HK-2 (cell line): Measurements from ENCODE around the gene NCAM1.

Experiments
- DNase-seq: peaks from one replicate; pipeline ENCODE4 v3.0.0-alpha.2; 2018; ENCODE audit not compliant: unreplicated experiment

The NCAM1 gene

GRCh38 chr11:113251281-113251680, 290.1 kb downstream of the NCAM1 start:
- no peak for DNase-seq

DNA sequence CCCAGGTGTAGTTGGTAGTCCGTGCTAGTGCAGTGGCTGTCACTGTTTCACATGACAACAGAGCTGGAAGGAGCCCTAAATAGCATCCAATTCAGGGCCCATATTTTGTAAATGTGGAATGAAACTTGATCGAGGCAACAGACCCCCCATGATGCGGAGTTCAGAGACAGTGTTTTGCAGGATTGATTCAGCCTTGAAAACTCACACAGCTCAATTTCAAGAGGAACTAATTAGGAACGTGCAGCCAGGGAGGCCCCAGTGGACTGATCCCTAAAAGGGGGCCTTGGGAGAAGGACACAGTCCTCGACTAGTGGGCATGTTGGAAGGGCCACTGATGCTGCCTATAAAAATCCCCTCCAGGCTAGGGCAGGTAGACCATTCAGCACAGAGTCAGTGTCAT, 292.2 kb downstream of the NCAM1 start:
- no peak for DNase-seq

DNA sequence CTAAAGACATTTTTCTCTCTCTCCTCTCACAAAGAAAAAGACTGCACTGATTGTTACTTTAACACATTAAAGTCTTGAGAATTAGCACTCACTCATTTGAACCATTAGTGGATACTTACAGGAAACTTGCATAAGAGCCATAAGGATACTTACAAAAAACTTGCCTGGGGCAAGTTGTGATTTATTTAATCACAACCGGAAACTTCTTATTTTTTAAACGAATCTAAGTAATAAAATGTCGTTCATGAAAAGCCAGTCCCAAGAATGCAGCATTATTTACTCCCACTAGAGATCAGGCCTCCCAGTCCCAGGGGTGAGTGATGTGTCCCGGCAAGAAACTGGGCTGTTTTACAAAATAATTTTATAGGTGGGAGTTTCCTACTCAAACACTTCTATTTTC, 293.9 kb downstream of the NCAM1 start:
- DNase-seq, result no peak

DNA sequence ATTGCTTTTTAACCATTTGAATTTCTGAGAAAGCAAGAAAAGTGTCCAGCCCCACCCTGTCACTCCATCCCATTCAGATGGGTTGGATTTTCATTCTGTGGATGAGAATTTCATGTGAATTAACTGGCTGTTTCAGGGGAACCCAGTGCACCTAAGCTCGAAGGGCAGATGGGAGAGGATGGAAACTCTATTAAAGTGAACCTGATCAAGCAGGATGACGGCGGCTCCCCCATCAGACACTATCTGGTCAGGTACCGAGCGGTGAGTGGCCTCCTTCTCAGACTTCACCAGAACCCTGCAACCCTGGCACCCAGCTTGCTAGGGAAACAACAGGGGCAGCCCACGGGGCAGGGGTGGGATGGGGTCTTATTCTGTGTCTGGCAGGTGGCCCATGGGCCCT, 294.5 kb downstream of the NCAM1 start:
- DNase-seq, result no peak

DNA sequence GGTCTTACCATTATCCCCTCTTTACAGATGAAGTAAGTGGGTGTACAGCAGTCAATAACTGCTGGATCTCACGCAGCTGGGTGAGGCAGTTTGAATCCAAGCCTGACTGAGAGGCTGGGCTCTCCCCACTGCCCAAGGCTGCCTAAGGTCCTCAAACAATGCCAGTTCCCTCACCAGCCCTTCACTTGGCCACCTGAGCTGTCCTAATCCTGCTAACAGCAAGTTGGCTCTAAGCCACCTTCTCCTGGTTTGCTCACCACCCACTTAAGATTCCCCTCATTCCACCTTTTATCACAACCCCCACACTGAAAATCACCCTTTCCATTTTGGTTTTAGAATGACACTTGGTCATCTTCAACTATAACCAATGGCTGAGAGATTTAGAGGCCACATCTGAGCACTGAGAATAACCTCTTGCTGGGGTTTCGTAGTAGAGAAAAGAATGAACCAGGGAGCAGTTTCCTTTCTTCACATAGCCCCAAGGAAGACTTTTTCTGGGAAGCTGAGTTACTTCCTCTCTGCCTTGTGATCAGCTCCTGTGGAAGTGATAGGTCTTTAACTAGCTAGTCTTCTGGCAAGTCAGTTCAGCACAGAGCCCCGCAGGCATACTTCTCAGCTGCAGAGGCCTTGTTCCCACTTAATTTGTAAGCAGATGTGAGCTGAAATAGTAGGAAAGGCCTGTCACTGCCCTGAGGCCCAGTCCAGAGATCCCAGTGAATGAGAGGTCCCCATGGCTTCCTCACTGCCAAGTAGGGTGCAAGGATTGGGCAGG, 295.4 kb downstream of the NCAM1 start:
- no peak for DNase-seq

GRCh38 chr11:113260096-113260425, 298.8 kb downstream of the NCAM1 start:
- no peak for DNase-seq

- no peak for DNase-seq
Measured at GRCh38 chr11:113260541-113260940, 299.3 kb downstream of the NCAM1 start.

GRCh38 chr11:113261709-113262475, 300.7 kb downstream of the NCAM1 start:
- DNase-seq, result no peak

- DNase-seq, result no peak
Measured at GRCh38 chr11:113262594-113262993, 301.4 kb downstream of the NCAM1 start.

DNA sequence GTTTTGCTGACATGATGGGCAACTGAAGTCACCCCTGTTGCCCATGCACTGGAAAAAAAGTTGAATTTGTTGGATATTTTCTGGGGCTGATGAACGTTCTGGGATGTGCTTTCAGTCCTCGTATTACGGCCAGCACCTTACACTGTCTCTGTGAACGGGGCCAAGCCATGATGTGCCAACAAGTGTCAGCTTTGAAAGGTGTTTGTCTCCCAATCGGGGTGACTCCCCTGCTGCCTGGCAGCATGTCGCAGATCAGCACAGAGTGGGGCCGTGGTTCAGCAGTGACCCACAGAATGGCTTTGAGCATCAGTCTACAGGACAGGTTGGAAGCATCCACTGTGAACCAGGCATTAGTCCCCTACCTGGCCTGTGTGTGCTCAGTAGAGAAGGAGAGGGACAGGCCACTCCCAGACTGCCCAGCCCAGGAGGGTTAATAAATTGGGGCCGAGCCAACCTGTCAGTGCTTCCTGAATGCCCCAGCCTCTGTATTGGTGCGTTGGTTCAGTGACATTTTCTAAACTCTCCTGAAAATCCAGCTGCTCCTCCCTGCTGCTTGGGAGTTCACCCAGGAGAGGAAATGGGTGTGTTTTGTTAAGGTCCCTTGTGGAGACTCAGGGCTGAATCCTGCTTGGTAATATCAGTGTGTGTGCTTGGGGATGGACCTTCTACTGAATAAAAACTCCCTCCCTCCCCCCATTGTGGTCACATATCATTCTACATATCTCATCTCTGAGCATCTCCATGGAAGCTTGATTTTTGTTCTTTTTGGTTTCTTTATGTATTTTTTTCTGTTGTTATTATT, 302.4 kb downstream of the NCAM1 start:
- DNase-seq, result no peak

GRCh38 chr11:113265362-113265761, 304.1 kb downstream of the NCAM1 start:
- no peak for DNase-seq

DNA sequence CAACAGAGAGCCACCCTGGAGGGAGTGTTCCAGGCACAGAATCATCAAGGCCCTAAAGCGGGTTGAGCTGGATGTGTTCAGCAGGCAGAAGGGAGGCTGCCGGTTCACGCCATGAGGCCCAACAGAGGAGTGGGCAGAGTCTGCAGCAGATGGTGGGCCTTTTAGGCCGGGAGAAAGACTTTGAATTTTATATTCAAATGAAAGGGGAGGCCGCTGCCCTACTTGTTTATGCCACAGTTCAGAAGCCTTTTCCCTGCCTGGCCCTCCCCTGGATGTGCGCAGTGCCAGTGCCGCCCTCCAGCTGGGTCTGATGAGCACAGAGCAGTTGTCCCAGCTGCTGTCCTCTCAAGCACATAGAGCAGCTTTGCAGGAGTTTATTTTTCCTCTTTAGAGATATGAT, 306.3 kb downstream of the NCAM1 start:
- no peak for DNase-seq

DNA sequence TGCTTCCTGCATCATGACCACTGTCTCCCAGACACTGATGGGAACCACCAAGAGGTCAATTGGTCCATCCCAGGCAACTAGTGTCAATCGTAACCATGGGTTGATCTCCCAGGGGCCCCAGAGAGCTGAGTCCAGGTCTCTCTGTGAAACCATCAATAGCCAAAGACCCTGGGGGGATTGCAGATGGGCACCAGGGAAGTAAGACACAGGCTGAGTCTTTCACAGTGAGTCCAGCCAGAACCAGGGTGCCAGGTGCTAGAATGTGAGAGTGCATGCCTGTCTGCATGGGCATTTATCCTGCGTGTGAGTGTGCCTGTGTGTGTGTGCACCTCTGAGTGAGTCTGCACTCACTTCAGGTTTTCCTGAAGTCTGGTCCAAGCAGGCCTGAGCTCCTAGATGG, 307.9 kb downstream of the NCAM1 start:
- DNase-seq, result no peak

DNA sequence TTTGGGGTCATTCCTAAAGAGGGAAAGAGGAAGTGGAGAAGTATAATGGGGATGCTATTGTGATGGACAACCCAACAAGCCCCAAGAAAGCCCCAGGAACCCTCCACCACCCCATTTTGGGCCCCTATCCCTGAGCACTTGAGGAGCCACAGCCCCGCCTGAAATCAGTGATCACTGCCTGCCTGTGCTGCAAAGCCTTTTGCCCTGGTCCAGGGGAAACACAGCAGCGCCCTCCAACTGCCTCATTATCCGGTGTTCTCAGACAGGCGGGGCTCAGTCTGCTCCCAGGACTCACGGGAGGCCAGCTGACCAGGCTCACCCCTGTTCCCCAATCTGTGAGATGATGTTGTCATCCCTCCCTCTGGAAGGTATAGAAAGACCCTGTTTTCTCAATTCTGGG, 308.4 kb downstream of the NCAM1 start:
- DNase-seq, result no peak

DNA sequence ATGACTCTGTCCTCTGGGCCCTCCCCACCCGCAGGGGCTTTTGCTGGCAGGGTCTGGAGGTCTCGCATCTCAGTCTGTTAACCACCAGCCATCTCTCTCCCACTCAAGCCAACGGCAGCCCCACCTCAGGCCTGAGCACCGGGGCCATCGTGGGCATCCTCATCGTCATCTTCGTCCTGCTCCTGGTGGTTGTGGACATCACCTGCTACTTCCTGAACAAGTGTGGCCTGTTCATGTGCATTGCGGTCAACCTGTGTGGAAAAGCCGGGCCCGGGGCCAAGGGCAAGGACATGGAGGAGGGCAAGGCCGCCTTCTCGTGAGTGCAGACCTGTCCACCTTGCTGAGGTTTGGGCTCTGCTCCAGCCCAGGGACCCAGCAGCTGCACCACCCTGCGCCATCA, 308.9 kb downstream of the NCAM1 start:
- no peak for DNase-seq

DNA sequence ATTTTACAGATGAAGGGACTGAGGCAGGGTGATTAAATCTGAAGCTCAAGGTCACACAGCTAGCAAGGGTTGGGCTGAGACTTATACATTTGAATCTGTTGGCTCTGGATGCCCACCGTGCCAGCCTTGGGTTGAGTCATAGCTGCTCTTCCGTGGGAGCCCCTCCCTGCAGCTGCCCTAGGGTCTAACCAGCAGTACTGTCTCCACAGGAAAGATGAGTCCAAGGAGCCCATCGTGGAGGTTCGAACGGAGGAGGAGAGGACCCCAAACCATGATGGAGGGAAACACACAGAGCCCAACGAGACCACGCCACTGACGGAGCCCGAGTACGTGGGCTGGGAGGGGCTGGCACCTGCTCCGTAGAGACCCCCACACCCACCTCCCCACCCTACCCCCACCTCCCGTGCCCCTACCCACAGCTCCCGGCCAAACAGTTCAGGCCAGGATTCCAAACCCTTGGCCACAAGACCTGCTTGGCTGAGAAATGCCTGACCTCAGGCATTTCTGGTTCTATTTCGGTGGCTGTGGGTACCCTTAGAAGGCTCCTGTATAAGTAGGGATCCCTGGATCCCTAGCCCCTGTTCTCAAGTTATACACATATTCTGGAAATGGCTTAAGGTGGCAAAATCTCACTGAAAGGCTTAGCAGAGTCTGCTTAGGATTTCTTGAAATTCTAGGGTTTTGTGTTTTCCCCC, 310.5 kb downstream of the NCAM1 start:
- no peak for DNase-seq

DNA sequence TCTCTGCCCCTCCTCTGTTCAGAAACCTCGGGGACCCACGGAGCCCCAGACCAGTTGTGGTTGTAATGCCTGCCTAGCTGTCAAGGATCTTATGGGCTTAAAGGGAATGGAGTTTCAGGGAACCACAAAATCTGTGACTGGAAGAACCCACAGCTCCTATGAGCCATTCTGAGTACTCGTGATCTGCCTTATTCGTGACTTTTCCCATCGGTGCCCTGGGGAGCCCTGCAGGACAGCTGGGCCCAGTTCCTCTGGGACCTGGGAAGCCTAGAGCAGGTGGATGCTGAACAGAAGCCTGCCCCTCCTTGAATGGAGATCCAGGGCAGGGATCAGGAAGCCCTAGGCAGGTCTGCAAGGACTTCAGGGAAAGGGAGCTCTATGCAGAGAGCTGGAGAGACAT, 311.1 kb downstream of the NCAM1 start:
- no peak for DNase-seq

DNA sequence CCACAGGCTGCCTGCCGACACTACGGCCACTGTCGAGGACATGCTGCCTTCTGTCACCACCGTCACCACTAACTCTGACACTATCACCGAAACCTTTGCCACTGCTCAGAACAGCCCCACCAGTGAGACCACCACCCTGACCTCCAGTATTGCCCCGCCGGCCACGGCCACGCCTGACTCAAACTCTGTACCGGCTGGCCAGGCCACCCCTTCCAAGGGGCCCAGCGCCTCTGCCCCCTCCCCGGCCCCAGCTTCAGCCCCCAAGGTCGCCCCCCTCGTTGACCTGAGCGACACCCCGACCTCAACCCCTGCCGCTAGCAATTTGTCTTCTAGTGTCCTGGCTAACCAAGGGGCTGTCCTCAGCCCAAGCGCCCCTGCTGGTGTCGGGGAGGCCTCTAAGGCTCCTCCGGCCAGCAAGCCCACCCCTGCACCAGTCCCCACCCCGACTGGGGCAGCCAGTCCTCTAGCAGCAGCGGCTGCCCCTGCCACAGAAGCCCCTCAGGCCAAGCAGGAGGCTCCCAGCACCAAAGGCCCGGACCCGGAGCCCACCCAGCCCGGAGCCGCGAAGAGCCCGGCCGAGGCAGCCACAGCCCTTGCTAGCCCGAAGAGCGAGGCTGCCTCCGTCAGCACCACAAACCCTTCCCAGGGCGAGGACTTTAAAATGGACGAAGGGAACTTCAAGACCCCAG, 311.9 kb downstream of the NCAM1 start:
- DNase-seq, result no peak

DNA sequence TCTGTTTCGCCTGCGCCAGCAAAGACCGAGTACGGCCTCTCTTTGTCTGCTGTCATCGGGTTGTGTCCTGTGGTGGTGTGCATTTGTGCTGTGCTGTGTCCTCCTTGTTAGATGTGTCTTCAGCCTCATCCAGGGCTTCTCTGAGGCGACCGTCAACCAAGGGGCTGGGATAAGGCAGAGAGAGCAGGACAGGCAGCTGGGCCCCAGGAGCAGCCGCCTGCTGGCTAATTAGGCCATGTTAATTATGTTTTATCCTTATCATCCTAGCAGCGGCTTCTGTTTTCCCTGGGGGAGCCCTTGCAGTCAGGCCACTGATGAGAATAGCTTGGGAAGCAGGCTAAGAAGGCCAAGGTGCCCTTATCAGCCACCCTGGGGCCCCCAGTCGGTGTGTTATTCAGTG, 312.5 kb downstream of the NCAM1 start:
- no peak for DNase-seq

DNA sequence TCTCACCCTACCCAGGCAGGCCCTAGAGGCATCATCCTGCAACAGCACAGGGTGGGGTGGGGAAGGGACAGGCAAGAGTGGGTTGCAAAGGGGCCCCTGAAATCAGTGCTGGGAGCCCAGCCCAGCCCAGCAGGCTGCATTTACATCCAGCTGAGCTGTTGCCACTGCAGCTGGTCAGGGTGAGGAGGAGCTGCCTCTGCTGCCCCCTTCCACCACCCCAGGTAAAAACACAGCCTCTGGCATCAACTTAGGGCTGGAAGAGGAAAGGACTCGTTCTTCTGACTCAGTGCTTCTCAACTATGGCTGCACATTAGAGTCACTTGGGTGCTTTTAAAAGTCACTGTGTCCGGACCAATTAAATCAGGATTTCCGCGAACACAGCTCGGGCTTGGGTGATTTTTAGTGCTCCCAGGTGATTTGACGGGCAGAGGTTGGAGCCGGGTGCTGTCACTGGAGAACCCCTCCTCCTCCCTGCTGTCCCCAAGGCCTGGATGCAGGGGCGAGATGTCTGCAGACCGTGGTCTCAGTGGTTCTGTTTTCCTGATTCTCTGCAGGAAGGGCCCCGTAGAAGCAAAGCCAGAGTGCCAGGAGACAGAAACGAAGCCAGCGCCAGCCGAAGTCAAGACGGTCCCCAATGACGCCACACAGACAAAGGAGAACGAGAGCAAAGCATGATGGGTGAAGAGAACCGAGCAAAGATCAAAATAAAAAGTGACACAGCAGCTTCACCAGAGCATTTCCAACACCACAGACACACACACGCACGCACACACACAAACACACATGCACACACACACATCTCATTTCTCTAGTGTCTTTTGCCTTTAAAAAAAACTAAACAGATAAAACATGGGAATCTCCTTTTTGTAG, 313.7 kb downstream of the NCAM1 start:
- DNase-seq, result no peak

DNA sequence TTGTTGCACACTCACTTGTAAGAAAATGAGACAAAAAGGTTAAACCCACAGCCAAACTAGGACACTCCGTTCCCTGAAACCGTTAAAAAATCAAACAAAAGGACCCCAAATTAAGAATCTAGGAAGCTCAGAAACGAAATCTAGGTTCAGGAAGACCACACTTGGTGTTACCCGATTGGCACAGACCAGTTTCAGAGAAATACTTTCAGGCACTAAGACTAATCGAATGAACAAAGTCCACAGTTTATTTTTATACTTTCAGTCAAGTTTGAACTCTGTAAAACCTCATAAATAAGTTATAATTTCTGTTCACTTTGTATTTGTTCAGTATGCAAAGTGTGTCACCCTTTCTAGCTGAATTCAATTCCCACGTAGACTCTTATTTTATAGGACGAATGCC, 314.4 kb downstream of the NCAM1 start:
- no peak for DNase-seq
